RPMI8226 (cell line): Measurements from ENCODE around the gene AZU1.
"Not testable (repeated sequence)": the region's sequence is repeated elsewhere in the genome, so short reads cannot be mapped to it uniquely, and the experiment has no call there.

ENCODE experiments used
- DNase-seq: peaks from one replicate; pipeline ENCODE4 v3.0.0-alpha.2; 2015

Gene AZU1

DNA sequence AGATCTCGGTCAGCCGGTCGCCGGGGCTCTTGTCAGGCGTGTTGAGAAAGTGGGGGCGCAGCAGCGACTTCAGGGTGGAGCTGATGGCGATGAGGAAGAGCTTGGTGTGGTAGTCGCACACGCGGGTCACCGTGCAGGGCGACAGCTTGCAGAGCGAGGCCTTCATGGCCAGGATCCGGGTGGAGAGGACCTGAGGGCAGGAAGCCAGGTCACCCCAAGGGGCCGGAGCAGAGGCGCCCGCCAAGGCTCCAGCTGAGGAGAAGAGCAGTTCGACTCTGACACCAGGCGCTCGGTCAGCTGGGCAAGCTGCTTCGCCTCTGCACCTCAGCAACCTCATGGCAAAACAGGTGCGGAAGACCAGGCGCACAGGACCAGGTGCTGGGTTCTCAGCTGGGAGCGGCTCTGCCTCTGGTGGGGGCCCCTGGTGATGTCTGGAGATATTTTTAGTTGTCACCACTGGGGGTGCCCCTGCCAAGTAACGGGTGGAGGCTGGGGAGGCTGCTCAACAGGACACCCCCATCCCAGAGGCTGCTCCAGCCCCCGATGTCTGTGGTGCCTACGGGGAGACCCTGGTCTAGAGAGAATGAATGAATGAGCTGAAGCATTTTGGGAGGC, 47.7 kb downstream of the AZU1 start:
- DNase-seq = no peak

GRCh38 chr19:876089-876488, 48.5 kb downstream of the AZU1 start:
- no peak for DNase-seq

- no peak for DNase-seq
Measured at GRCh38 chr19:876780-877314, 49.2 kb downstream of the AZU1 start.

DNA sequence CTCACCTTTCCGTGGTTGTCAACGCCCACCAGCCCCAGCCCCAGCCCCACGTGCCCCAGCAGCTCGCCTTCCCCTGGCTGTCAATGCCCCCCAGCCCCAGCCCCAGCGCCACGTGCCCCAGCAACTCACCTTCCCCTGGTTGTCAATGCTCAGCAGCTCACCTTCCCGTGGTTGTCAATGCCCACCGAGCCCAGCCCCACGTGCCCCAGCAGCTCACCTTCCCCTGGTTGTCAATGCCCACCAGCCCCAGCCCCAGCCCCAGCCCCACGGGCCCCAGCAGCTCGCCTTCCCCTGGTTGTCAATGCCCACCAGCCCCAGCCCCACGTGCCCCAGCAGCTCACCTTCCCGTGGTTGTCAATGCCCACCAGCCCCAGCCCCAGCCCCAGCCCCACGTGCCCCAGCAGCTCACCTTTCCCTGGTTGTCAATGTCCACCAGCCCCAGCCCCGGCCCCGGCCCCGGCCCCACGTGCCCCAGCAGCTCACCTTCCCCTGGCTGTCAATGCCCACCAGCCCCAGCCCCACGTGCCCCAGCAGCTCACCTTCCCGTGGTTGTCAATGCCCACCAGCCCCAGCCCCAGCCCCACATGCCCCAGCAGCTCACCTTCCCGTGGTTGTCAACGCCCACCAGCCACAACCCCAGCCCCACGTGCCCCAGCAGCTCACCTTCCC, 50.5 kb downstream of the AZU1 start:
- DNase-seq = not testable (repeated sequence)

DNA sequence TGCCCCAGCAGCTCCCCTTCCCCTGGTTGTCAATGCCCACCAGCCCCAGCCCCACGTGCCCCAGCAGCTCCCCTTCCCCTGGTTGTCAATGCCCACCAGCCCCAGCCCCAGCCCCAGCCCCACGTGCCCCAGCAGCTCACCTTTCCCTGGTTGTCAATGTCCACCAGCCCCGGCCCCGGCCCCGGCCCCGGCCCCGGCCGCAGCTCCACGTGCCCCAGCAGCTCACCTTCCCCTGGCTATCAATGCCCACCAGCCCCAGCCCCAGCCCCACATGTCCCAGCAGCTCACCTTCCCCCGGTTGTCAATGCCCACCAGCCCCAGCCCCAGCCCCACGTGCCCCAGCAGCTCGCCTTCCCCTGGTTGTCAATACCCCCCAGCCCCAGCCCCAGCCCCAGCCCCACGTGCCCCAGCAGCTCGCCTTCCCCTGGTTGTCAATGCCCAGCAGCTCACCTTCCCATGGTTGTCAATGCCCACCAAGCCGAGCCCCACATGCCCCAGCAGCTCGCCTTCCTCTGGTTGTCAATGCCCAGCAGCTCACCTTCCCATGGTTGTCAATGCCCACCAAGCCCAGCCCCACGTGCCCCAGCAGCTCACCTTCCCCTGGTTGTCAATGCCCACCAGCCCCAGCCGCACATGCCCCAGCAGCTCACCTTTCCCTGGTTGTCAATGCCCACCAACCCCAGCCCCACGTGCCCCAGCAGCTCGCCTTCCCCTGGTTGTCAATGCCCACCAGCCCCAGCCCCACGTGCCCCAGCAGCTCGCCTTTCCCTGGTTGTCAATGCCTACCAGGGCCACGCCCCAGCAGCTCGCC, 51.3 kb downstream of the AZU1 start:
- DNase-seq = not testable (repeated sequence)

DNA sequence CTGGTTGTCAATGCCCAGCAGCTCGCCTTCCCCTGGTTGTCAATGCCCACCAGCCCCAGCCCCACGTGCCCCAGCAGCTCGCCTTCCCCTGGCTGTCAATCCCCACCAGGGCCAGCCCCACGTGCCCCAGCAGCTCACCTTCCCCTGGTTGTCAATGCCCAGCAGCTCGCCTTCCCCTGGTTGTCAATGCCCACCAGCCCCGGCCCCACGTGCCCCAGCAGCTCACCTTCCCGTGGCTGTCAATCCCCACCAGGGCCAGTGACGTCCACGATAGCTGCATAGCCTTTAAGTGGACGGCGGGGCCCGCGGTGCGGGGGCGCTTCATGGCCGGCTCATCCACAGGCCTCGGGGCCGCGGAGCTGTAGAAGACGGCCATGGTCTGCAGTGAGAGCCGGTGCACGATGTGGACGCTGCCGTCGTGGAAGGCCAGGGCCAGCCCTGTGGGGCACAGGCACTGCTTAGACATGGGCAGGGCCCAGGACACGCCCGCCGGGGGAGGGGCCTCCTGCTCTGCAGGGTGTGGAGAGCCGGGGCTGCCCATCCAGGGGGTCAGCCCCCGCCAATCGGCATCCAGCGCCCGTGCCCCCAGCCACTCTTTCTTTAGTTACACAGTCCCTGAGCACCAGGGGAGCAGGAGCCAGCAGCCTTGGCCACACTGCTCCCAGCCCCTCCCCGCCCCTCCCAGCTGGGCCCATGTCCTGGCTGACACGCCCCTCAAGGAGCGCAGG, 52.2 kb downstream of the AZU1 start:
- DNase-seq = no peak
